Neural progenitor cell (in vitro differentiated cells): ENCODE data around the gene C9orf50.

Experiments used
- EZH2phosphoT487 ChIP-seq: fragments of 200-600 bp; sonication (generic); IDR thresholded peaks from 2 replicates; pipeline ENCODE4 v1.6.1; 2017; ENCODE audit warnings: antibody characterized with exemption
- TF ChIP-seq, protein P1 (sequence below): fragments of 200-600 bp; sonication (generic); IDR thresholded peaks from 2 replicates; pipeline ENCODE4 v1.5.1; 2017; ENCODE audit warnings: antibody characterized with exemption, mild to moderate bottlenecking

DNA sequence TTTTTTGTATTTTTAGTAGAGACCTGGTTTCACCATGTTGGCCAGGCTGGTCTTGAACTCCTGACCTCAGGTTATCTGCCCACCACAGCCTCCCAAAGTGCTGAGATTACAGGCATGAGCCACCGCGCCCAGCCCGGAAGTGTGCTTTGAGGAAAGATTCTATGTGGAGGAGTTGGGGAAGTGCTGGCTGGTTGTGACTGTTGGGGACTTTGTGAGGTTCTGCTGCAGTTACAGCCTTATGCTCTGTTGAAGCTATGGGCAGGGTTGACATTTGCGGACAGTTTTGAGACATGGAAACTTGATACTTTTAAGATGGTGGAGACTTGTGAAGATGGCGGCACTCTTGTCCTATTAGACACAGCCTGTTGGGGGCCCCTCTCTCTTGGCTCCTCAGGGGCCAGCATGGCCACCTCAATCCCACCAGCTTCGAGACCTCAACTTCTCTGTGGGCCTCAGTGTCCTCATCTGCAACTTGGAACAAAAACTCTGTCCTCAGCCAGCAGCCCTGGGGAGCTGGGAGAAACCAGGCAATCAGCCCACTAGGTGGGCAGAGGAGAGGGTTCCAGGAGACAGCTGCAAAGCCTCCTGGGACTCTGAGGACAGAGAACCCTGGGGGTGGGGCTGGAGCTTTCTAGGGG is 24.9 kb downstream of the C9orf50 start:
- TF ChIP-seq, protein P1, sequence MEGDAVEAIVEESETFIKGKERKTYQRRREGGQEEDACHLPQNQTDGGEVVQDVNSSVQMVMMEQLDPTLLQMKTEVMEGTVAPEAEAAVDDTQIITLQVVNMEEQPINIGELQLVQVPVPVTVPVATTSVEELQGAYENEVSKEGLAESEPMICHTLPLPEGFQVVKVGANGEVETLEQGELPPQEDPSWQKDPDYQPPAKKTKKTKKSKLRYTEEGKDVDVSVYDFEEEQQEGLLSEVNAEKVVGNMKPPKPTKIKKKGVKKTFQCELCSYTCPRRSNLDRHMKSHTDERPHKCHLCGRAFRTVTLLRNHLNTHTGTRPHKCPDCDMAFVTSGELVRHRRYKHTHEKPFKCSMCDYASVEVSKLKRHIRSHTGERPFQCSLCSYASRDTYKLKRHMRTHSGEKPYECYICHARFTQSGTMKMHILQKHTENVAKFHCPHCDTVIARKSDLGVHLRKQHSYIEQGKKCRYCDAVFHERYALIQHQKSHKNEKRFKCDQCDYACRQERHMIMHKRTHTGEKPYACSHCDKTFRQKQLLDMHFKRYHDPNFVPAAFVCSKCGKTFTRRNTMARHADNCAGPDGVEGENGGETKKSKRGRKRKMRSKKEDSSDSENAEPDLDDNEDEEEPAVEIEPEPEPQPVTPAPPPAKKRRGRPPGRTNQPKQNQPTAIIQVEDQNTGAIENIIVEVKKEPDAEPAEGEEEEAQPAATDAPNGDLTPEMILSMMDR: no peak
- no peak for TF ChIP-seq EZH2phosphoT487
